ENCODE data around the gene NDRG4.

The NDRG4 gene

DNA sequence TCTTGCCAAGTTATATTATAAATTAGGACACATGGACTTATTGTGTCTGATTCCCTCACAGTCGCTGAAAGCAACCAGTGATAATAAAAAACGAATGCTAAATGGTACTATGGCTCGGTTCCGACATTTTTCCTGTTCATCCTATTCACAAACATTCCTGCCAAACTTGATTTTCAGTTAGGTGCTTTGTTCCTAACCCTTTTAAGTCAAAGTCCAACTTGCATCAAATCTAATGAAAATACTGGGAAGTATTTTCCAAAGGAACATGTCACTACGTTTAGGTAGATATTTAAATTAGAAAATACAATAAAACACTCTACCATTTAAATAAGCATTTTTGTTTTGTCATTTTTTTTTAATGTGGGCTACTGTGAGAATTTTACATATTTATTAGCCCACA, 36.3 kb downstream of the NDRG4 start:
- H3K9me3 ChIP-seq (ENCODE audit: control insufficient read depth, insufficient read depth, low read length), result no peaks in the 10 kb centered on the region
- no peaks in the 10 kb centered on the region for H4K20me1 ChIP-seq (ENCODE audit: control insufficient read depth, insufficient read depth, low read depth, low read length)
- H3K27ac ChIP-seq (ENCODE audit: low read depth, low read length), result no peak overlapping the region
- H3K36me3 ChIP-seq (ENCODE audit: control insufficient read depth, low read length), result peaks cover 96% of the 10 kb centered on the region
- no peak for TF ChIP-seq EZH2phosphoT487 (IDR thresholded peaks at IDR 0.05; ENCODE audit: borderline replicate concordance, low read length)
- TF ChIP-seq, protein P1, sequence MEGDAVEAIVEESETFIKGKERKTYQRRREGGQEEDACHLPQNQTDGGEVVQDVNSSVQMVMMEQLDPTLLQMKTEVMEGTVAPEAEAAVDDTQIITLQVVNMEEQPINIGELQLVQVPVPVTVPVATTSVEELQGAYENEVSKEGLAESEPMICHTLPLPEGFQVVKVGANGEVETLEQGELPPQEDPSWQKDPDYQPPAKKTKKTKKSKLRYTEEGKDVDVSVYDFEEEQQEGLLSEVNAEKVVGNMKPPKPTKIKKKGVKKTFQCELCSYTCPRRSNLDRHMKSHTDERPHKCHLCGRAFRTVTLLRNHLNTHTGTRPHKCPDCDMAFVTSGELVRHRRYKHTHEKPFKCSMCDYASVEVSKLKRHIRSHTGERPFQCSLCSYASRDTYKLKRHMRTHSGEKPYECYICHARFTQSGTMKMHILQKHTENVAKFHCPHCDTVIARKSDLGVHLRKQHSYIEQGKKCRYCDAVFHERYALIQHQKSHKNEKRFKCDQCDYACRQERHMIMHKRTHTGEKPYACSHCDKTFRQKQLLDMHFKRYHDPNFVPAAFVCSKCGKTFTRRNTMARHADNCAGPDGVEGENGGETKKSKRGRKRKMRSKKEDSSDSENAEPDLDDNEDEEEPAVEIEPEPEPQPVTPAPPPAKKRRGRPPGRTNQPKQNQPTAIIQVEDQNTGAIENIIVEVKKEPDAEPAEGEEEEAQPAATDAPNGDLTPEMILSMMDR (IDR thresholded peaks at IDR 0.05; ENCODE audit: low read depth, low read length, poor library complexity, severe bottlenecking), result no peak
- no peaks in the 10 kb centered on the region for H3K4me1 ChIP-seq (ENCODE audit: control insufficient read depth, low read length)
- peaks cover 3% of the 10 kb centered on the region; the same call in 1 of the 2 replicates for H3F3A ChIP-seq (ENCODE audit: control insufficient read depth, insufficient read depth)
- H3K79me2 ChIP-seq (ENCODE audit: control insufficient read depth, low read length), result peaks cover 9% of the 10 kb centered on the region; the same call in 1 of the 2 replicates
- no peak overlapping the region for H3K4me2 ChIP-seq (ENCODE audit: low read length)
- no peaks in the 10 kb centered on the region for H3K9me2 ChIP-seq (replicated peaks; ENCODE audit: control insufficient read depth, low read length)
- H3K27me3 ChIP-seq (ENCODE audit: control insufficient read depth, low read length), result no peaks in the 10 kb centered on the region
- no peak overlapping the region for H3K4me3 ChIP-seq (ENCODE audit: low read length)

DNA sequence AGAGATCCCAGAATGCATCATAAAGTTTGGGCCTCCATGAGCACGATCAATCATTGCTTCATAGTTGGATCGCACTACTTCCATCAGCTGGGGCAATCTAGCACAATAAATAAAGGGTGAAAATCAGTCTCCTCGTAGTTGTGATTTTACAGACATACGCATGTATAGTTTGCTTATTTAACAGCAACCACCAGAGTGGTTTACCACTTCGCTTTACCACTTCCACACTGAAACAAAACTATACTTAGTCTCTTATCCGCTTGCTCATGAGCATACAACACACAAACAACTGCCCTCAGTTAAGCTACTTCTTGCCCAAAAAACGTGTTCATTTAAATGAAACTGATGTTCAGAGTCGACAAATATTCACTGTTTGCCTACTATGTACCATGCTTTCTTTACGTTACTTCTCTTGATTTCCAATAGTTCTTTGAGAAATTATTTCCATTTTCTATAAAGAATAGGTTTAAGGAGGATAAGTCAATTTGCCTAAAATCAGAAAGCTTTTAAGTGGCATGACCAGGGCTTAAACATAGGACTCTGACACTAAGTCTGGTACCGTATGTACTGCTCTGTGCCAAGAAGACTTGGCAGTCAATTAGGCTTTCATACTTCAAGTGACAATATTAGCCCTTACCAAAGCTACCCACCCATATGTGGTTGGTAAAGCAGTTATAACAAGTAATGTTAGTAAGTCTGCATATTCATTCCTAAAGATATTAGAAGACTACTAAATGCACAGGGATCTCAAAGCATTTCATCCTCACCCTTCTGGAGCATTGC, 37.4 kb downstream of the NDRG4 start:
- H4K20me1 ChIP-seq (ENCODE audit: control insufficient read depth, insufficient read depth, low read depth, low read length), result no peaks in the 10 kb centered on the region
- H3K4me1 ChIP-seq (ENCODE audit: control insufficient read depth, low read length), result no peaks in the 10 kb centered on the region
- no peaks in the 10 kb centered on the region for H3K27me3 ChIP-seq (ENCODE audit: control insufficient read depth, low read length)
- peaks cover 3% of the 10 kb centered on the region; the same call in 1 of the 2 replicates for H3F3A ChIP-seq (ENCODE audit: control insufficient read depth, insufficient read depth)
- peaks cover 6% of the 10 kb centered on the region; the same call in 1 of the 2 replicates for H3K79me2 ChIP-seq (ENCODE audit: control insufficient read depth, low read length)
- H3K4me2 ChIP-seq (ENCODE audit: low read length), result no peak overlapping the region
- no peaks in the 10 kb centered on the region for H3K9me3 ChIP-seq (ENCODE audit: control insufficient read depth, insufficient read depth, low read length)
- H3K36me3 ChIP-seq (ENCODE audit: control insufficient read depth, low read length), result peaks cover 96% of the 10 kb centered on the region
- H3K9me2 ChIP-seq (replicated peaks; ENCODE audit: control insufficient read depth, low read length), result no peaks in the 10 kb centered on the region
- TF ChIP-seq, protein P1 (IDR thresholded peaks at IDR 0.05; ENCODE audit: low read depth, low read length, poor library complexity, severe bottlenecking), result no peak
- no peak for TF ChIP-seq EZH2phosphoT487 (IDR thresholded peaks at IDR 0.05; ENCODE audit: borderline replicate concordance, low read length)
- no peak overlapping the region for H3K27ac ChIP-seq (ENCODE audit: low read depth, low read length)
- no peak overlapping the region for H3K4me3 ChIP-seq (ENCODE audit: low read length)

DNA sequence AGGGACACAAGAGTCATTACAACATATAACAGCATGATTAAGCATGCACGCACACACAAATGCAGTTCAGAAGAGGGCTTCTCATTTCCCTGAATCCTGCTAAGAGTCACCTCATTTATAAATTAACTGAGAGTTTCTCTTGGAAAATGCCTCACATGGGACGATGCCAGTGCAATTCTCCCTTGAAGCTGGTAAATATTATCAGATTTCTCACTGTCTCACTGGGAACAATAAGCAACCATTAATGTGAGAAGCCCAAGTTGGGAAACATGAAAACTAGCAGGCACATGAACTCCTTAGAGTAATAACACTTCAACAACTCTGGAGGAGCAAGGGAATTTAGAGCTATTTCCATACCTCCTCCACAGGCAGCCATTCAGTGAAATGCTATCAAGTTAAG, 41.8 kb downstream of the NDRG4 start:
- H3K27ac ChIP-seq (ENCODE audit: low read depth, low read length), result no peak overlapping the region
- peaks cover 9% of the 10 kb centered on the region for H3K79me2 ChIP-seq (ENCODE audit: control insufficient read depth, low read length)
- no peaks in the 10 kb centered on the region for H3K4me1 ChIP-seq (ENCODE audit: control insufficient read depth, low read length)
- no peaks in the 10 kb centered on the region; the same call in 1 of the 2 replicates for H3F3A ChIP-seq (ENCODE audit: control insufficient read depth, insufficient read depth)
- H3K4me2 ChIP-seq (ENCODE audit: low read length), result no peak overlapping the region
- no peaks in the 10 kb centered on the region for H4K20me1 ChIP-seq (ENCODE audit: control insufficient read depth, insufficient read depth, low read depth, low read length)
- TF ChIP-seq, protein P1 (IDR thresholded peaks at IDR 0.05; ENCODE audit: low read depth, low read length, poor library complexity, severe bottlenecking), result no peak
- TF ChIP-seq EZH2phosphoT487 (IDR thresholded peaks at IDR 0.05; ENCODE audit: borderline replicate concordance, low read length), result no peak
- no peaks in the 10 kb centered on the region for H3K9me2 ChIP-seq (replicated peaks; ENCODE audit: control insufficient read depth, low read length)
- H3K4me3 ChIP-seq (ENCODE audit: low read length), result no peak overlapping the region
- peaks cover 97% of the 10 kb centered on the region for H3K36me3 ChIP-seq (ENCODE audit: control insufficient read depth, low read length)
- H3K27me3 ChIP-seq (ENCODE audit: control insufficient read depth, low read length), result no peaks in the 10 kb centered on the region
- no peaks in the 10 kb centered on the region for H3K9me3 ChIP-seq (ENCODE audit: control insufficient read depth, insufficient read depth, low read length)

Measured in DOHH2 (cell line).